ENCODE results near the gene SPIRE2. TPM values are rescaled to one million over a fixed set of nuclear protein-coding genes. Genes with fewer than 3 reads are reported as not detected.
A peak's percentile ranks its signal among the peaks of the same experiment; 100 is the strongest.

SPIRE2 gene
- total and polyA plus RNA-seq, 2 of the 13 experiments (the other 11 are each of a cell fraction or from before 2014, with no cell fraction given), result 13.3 to 37.5 TPM

DNA sequence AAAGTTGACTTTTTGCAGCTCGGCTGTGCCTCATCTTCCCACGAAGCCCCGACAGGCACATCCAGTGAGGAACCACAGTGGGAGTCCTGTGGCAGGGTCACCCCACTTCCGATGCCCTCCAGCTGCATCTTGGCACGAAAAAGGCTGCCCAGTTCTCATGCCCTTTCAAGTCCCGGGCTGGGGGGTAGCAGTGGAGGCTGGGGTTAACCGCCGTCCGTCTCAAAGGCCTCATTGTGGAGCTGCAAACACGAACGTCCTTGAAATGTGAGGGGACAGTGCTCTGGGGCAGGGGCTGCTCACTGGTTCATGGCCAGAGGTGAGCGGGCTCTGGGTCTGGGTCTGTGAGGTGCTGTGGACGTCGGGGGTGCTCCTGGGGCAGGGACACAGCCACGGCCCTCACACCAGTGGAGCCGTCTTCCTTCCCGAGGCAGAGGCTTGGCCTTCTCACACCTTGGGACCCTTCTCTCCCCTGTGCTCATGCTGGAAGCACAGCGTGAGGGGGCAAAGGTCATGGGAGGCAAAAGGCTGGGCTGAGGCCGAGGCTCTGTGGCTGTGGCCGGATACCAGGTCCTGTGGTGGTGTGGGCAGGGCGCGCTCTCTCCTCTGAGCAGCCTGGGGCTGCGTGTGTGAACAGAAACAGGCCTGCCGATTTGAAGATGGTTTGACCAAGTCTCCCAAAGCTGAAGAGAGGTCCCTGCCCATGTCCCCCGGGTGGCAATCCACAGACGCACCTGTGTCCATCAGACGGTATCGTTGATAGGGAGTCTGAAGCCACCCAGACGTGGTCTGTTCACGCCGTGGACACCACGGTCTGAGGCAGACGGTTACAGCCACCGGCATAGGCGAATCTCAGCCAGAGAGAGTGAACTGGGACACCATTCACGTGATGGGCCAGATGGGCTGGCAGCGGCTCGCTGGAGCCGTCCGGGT, 87.3 kb downstream of the SPIRE2 start (continued):
- TF ChIP-seq CREM (IDR thresholded peaks at IDR 0.05) (no peak), CREM (CRISPR knock-in tag; IDR thresholded peaks at IDR 0.05) (no peak), FIP1L1 (IDR thresholded peaks at IDR 0.05; ENCODE audit: borderline replicate concordance, insufficient read depth, low read depth, low read length) (no peak), MATR3 (CRISPR knock-in tag; IDR thresholded peaks at IDR 0.05) (no peak), TCF12 (IDR thresholded peaks at IDR 0.05) (no peak), TCF12 (CRISPR knock-in tag; IDR thresholded peaks at IDR 0.05) (peak; percentile 72; the same call in 1 of the 2 replicates), MEIS2 (CRISPR knock-in tag; IDR thresholded peaks at IDR 0.05) (peak; percentile 83), EZH2 (conservative IDR thresholded peaks at IDR 0.05; ENCODE audit: low read depth, low read length) (no peak), ZC3H4 (CRISPR knock-in tag; IDR thresholded peaks at IDR 0.05; ENCODE audit: borderline replicate concordance) (peak; percentile 81; the same call in 1 of the 2 replicates), ZZZ3 (CRISPR knock-in tag; IDR thresholded peaks at IDR 0.05; ENCODE audit: borderline replicate concordance) (peak; percentile 52; the same call in 1 of the 2 replicates), SP5 (CRISPR knock-in tag; IDR thresholded peaks at IDR 0.05; ENCODE audit: borderline replicate concordance, low read depth) (peak; percentile 61; the same call in 1 of the 2 replicates), EHMT2 (IDR thresholded peaks at IDR 0.05; ENCODE audit: borderline replicate concordance, low read depth, low read length) (no peak), TCF7L2 (IDR thresholded peaks at IDR 0.05; ENCODE audit: low read depth, low read length) (no peak), ZNF839 (CRISPR knock-in tag; IDR thresholded peaks at IDR 0.05; ENCODE audit: borderline replicate concordance) (peak; percentile 95; the same call in 1 of the 2 replicates), ZNF746 (CRISPR knock-in tag; IDR thresholded peaks at IDR 0.05) (peak; percentile 89), ZNF552 (CRISPR knock-in tag; IDR thresholded peaks at IDR 0.05; ENCODE audit: borderline replicate concordance) (peak; percentile 92; the same call in 1 of the 2 replicates), ZNF652 (CRISPR knock-in tag; IDR thresholded peaks at IDR 0.05; ENCODE audit: borderline replicate concordance, low read depth) (peak; percentile 62; the same call in 1 of the 2 replicates)
- TF ChIP-seq, protein P1, sequence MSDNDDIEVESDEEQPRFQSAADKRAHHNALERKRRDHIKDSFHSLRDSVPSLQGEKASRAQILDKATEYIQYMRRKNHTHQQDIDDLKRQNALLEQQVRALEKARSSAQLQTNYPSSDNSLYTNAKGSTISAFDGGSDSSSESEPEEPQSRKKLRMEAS (IDR thresholded peaks at IDR 0.05), result no peak
- TF ChIP-seq, protein P2, sequence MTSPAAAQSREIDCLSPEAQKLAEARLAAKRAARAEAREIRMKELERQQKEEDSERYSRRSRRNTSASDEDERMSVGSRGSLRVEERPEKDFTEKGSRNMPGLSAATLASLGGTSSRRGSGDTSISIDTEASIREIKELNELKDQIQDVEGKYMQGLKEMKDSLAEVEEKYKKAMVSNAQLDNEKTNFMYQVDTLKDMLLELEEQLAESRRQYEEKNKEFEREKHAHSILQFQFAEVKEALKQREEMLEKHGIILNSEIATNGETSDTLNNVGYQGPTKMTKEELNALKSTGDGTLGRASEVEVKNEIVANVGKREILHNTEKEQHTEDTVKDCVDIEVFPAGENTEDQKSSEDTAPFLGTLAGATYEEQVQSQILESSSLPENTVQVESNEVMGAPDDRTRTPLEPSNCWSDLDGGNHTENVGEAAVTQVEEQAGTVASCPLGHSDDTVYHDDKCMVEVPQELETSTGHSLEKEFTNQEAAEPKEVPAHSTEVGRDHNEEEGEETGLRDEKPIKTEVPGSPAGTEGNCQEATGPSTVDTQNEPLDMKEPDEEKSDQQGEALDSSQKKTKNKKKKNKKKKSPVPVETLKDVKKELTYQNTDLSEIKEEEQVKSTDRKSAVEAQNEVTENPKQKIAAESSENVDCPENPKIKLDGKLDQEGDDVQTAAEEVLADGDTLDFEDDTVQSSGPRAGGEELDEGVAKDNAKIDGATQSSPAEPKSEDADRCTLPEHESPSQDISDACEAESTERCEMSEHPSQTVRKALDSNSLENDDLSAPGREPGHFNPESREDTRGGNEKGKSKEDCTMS (CRISPR knock-in tag; conservative IDR thresholded peaks at IDR 0.05), result no peak
- TF ChIP-seq, protein P3, sequence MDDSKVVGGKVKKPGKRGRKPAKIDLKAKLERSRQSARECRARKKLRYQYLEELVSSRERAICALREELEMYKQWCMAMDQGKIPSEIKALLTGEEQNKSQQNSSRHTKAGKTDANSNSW (CRISPR knock-in tag; IDR thresholded peaks at IDR 0.05; ENCODE audit: borderline replicate concordance), result peak; percentile 91
- TF ChIP-seq, protein P4, sequence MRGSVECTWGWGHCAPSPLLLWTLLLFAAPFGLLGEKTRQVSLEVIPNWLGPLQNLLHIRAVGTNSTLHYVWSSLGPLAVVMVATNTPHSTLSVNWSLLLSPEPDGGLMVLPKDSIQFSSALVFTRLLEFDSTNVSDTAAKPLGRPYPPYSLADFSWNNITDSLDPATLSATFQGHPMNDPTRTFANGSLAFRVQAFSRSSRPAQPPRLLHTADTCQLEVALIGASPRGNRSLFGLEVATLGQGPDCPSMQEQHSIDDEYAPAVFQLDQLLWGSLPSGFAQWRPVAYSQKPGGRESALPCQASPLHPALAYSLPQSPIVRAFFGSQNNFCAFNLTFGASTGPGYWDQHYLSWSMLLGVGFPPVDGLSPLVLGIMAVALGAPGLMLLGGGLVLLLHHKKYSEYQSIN (CRISPR knock-in tag; IDR thresholded peaks at IDR 0.05; ENCODE audit: borderline replicate concordance), result no peak
- TF ChIP-seq, protein P5, sequence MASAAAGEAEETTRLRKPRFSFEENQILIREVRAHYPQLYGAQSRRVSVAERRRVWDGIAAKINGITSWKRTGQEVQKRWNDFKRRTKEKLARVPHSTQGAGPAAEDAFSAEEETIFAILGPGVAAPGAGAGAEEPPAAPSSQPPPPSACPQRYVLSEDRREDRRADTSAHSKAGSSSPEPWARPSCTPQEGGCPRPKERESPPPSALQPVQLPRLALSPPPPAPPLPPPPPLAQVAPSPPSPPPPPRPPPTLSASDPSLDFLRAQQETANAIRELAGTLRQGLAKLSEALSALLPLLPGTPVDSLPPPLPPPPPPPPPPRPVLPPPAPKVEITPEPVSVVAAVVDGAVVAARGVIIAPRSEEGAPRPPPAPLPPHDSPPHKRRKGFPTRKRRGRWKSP (CRISPR knock-in tag; IDR thresholded peaks at IDR 0.05), result 0 out of 2 replicates have a peak, but pooled peaks have one; percentile 68
- TF ChIP-seq, protein P6, sequence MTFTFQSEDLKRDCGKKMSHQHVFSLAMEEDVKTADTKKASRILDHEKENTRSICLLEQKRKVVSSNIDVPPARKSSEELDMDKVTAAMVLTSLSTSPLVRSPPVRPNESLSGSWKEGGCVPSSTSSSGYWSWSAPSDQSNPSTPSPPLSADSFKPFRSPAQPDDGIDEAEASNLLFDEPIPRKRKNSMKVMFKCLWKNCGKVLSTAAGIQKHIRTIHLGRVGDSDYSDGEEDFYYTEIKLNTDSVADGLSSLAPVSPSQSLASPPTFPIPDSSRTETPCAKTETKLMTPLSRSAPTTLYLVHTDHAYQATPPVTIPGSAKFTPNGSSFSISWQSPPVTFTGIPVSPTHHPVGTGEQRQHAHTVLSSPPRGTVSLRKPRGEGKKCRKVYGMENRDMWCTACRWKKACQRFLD (CRISPR knock-in tag; IDR thresholded peaks at IDR 0.05; ENCODE audit: borderline replicate concordance), result peak; percentile 92

All from HepG2 (cell line).